Measurements from ENCODE around the gene ACSL3.
"Not testable (repeated sequence)": the region's sequence is repeated elsewhere in the genome, so short reads cannot be mapped to it uniquely, and the experiment has no call there.

The ACSL3 gene

DNA sequence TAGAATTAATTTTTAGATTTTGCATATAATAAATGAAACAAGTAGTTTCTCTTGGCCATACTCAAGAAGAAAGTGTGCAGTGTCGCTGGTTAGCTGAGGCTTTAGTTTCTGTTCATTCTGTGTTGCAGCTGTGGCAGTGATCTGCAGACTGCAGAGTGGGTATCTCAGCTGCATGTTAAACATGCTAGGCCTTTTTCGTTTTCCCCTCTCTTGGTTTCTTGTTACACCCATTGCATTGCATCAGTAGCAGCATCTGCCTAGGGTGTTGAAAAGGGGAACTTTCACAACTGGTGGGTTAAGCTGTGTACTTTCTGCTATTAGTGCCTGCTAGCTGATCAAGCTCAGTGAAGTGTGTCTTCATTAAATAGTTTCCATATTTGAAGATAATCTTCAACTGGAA is 51.3 kb downstream of the ACSL3 start:
- DNase-seq (ENCODE audit: low read depth), result no peak

GRCh38 chr2:222912776-222913175 is 51.9 kb downstream of the ACSL3 start:
- DNase-seq (ENCODE audit: low read depth), result no peak

DNA sequence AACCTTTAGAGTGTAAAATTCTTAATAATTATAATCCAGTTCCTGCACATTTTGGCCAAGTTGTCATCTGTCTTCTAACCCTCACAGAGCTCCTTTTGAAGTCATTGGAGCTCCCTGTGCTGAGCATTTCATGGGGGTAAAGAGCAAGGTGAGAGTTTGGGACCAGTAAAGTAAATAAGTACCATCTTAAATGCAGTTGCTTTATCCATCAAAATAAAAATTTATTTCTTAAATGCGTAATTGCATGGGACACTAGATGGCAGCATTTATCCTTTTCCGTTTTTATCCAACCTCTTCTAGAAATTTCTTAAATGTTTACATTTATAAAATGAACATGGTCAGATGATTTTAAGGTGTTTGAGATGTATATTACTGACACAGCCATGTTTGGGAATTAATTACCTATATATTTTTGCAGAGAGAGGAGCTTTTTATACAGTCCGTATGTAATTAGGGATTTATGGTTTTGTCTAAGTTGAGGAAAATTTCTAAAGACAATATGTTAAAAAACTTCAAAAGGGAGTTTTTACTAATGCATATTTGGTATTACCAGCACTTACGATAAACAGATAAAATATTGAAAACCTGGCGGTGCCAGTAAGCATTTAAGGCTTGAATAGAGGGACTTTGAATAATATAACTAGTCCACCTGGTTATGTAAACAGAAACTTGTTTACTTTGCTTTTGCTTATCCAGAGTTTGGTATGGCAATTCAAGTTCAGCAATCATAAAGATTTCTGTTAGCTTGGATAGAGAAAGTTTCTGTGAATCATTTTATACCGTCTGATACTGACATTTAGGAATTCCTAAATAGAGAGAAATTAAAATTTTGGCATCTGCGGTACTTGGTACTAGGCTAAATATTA is 54.5 kb downstream of the ACSL3 start:
- DNase-seq (ENCODE audit: low read depth), result no peak

DNA sequence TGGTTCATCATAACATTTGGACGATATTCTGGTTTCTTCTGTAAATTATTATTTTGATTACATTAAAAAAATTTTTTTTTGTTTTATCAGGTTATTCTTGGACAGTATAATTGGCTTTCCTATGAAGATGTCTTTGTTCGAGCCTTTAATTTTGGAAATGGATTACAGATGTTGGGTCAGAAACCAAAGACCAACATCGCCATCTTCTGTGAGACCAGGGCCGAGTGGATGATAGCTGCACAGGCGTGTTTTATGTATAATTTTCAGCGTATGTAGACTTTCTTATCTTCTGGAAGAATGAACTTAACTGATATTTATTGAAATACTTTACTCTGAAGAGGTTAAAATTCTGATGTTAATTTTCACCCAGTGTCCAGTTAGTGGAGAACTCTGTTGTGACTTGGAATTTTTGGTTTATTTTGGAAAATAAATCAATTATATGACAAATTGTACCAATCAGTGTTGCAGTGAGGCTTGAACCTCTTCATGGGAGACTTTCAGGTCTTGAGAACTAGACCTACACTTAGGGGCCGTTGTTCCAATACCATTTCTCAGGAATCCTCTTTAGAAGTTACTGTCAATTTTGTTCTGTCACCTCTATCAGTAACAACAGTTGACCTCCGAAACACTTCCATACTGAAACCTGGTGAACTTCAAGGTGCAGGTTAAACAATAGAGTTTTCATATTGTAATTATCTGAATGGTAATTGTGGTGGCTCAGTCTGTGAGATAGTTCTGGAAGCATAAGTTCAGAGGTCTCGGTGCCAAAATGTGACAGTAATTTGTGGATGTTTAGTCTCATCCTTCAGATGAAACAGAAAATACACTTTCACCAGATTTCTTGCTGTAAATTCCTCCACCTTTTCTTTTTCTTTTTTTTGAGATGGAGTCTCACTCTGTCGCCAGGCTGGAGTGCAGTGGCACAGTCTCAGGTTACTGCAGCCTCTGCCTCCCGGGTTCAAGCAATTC is 55.7 kb downstream of the ACSL3 start:
- DNase-seq (ENCODE audit: low read depth), result no peak

DNA sequence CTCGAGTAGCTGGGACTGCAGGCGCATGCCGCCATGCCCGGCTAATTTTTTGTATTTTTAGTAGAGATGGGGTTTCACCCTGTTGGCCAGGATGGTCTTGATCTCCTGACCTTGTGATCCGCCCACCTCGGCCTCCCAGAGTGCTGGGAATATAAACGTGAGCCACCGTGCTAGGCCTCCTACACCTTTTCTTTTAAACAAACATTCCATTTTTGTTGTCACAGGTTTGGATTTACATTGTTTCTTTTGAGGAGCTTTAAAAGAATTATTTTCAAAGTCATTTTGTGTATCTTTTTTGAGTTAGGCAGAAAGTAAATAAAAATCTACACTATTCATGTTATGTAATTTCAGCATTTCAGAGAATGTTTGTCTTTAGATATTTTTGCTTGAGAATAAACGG is 56.4 kb downstream of the ACSL3 start:
- not testable (repeated sequence) for DNase-seq (ENCODE audit: low read depth)

DNA sequence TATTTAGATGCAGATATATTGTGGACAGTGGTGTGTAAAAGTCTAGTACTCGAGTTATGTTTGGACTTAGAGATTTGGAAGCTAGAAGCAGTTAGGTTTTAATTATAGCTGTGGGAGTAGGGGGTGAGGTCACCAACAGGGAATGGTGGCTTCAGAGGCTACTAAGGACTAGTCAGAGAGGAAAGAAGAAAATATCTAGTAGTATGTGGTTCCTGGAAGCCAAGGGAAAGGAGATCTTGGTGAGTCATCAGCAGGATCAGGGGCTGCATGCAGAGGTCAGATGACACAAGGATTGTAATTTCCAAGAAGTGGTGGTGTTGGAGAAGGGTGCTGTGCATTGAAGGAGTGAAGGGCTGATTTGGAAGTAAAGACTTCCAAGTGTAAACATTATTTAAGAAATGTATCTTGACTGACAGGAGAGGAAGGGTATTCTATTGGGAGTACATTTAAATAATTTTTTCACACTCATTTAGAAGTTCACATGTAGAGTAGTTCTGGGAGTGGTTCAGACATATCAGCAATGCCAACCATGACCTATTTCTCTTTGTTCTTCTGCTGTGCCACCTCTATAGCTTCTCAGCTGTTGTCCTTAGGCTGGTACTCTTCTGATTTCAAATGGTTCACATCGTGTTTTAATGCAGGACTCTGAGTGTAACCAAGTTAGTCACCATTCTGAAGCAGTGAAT is 59.1 kb downstream of the ACSL3 start:
- no peak for DNase-seq (ENCODE audit: low read depth)

- DNase-seq (ENCODE audit: low read depth), result no peak
Measured at GRCh38 chr2:222920657-222921186, 59.9 kb downstream of the ACSL3 start.

GRCh38 chr2:222922019-222922800 is 61.4 kb downstream of the ACSL3 start:
- DNase-seq (ENCODE audit: low read depth), result no peak

DNA sequence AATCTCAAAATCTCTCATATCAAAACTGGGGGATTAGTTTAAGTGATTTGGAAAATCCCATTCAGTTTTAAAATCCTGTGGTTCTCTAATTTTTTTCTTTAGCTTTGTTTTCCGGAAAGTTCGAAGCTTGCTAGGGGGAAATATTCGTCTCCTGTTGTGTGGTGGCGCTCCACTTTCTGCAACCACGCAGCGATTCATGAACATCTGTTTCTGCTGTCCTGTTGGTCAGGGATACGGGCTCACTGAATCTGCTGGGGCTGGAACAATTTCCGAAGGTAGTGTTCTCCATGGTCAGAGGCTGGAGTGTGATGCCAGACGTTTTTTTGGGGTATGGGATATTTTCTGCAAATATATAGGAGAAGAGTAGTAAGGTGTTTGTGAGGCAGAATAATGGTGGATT is 66.1 kb downstream of the ACSL3 start:
- no peak for DNase-seq (ENCODE audit: low read depth)

- DNase-seq (ENCODE audit: low read depth), result no peak
Measured at GRCh38 chr2:222927600-222927999, 66.8 kb downstream of the ACSL3 start.

GRCh38 chr2:222928335-222928734 is 67.5 kb downstream of the ACSL3 start:
- no peak for DNase-seq (ENCODE audit: low read depth)

DNA sequence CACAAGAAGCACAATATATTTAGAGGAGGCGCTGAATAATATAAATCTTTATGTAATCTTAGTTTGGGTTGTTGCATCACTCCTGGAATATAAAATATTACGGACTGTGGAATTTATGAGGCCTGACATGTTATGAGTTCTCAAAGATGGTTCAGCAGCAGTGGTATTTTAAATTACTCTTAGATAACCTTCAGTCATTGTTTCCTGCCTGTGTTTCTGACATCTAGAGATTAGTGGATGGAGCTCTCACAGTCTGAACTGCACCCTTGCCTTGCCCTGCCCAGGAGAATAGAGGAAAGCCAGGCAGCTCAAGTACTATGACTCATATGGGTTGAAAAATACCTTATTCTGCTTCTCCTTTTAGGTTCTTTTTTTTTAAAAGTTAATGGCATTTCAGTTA is 70.0 kb downstream of the ACSL3 start:
- no peak for DNase-seq (ENCODE audit: low read depth)

GRCh38 chr2:222931659-222932058 is 70.8 kb downstream of the ACSL3 start:
- DNase-seq (ENCODE audit: low read depth), result no peak

- DNase-seq (ENCODE audit: low read depth), result no peak
Measured at GRCh38 chr2:222933458-222933857, 72.6 kb downstream of the ACSL3 start.

DNA sequence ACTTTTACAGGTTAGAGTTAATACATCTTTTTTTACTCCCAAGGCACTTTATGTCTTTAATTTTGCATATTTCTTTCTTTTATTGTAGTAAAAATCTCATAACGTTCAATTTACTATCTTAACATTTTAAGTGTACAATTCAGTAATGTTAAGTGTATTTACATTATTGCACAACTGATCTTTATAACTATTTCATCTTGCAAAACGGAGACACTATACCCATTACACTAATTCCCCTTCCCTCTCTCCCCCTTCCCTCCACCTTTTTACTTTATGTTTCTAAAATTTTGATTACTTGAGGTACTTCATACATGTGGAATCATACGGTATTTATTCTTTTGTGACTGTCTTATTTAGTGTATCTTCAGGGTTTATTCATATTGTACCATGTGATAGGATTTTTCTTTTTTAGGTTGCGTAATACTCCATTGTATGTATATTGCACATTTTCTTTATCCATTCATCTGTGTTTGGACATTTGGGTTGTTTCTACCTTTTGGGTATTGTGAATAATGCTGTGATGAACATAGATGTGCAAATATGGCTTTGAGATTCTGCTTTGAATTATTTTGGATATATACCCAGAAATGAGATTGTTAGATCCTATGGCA is 75.0 kb downstream of the ACSL3 start:
- no peak for DNase-seq (ENCODE audit: low read depth)

- DNase-seq (ENCODE audit: low read depth), result no peak
Measured at GRCh38 chr2:222936705-222937104, 75.9 kb downstream of the ACSL3 start.

- DNase-seq (ENCODE audit: low read depth), result no peak
Measured at GRCh38 chr2:222938327-222938726, 77.5 kb downstream of the ACSL3 start.

GRCh38 chr2:222939208-222939856 is 78.5 kb downstream of the ACSL3 start:
- DNase-seq (ENCODE audit: low read depth), result peak; percentile 3

DNA sequence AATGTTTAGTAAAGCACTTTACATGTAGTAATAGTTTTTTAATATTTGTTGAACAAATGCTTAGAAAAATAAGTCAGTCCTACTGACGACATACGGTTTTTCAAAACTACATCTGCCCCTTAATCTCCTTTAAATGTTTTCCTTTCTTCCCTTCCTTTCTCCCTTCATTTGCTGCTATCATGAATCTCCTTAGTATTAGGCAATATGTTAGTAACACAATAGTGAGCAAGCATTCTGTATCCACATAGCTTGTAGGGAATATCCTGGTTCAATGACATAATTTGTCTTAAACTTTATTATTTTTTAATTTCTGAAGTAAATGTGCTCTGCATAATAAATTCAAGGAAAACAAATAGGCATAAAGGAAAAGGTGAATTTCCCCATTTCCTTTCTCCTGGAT is 79.1 kb downstream of the ACSL3 start:
- no peak for DNase-seq (ENCODE audit: low read depth)

- no peak for DNase-seq (ENCODE audit: low read depth)
Measured at GRCh38 chr2:222941510-222942032, 80.7 kb downstream of the ACSL3 start.

Measured in activated T-helper 1 cell treated with Interleukin-2 at 50 U/mL for 16 hours (primary cell).